Dedifferentiated amniotic fluid mesenchymal stem cell (primary cell): ENCODE data around the gene YAF2.
"Not testable (repeated sequence)": the region's sequence is repeated elsewhere in the genome, so short reads cannot be mapped to it uniquely, and the experiment has no call there.

ENCODE experiments used
- DNase-seq: peaks from one replicate; pipeline ENCODE4 v3.0.0-alpha.2; 2016; ENCODE audit errors: extremely low spot score

The YAF2 gene

DNA sequence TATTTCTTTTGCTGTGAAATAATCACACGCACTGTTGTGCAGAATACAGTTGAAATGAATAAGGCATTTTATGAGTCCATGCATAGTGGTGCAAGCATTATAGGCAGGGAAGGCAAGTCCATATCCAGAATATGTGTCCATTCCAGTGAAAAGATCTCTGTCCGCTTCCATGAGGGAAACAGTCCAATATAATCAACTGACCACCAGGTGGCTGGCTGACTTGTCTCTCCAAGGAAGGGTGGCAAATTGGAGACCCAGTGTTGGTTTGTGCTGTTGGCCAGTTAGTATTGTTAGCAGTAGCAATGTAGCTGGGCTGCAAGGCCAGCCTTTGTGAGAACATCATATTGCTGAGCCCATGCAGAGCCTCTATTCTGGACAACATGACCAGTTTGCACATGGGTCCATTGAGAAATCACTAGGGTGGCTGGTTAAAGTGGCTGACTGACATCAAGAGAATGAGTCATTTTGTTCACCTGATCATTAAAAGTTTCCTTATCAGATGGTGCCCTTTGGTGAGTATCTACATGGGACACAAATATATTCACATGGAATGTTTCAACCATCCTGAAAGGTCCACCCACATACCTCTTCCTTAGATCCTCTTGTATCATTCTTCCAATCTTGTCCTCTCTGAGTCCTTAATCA is 17.3 kb upstream of the YAF2 start:
- no peak for DNase-seq

DNA sequence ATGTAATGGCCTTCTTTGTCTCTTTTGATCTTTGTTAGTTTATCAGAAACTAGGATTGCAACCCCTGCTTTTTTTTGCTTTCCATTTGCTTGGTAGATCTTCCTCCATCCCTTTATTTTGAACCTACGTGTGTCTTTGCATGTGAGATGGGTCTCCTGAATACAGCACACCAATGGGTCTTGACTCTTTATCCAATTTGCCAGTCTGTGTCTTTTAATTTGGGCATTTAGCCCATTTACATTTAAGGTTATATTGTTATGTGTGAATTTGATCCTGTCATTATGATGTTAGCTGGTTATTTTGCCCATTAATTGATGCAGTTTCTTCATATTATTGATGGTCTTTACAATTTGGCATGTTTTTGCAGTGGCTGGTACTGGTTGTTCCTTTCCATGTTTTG is 14.6 kb upstream of the YAF2 start:
- DNase-seq: not testable (repeated sequence)

- not testable (repeated sequence) for DNase-seq
Measured at GRCh38 chr12:42249033-42249432, 11.0 kb upstream of the YAF2 start.

GRCh38 chr12:42240131-42240750 is 2.2 kb upstream of the YAF2 start:
- DNase-seq: peak; percentile 6

- DNase-seq: no peak
Measured at GRCh38 chr12:42237853-42238239, 202 bp downstream of the YAF2 start.

DNA sequence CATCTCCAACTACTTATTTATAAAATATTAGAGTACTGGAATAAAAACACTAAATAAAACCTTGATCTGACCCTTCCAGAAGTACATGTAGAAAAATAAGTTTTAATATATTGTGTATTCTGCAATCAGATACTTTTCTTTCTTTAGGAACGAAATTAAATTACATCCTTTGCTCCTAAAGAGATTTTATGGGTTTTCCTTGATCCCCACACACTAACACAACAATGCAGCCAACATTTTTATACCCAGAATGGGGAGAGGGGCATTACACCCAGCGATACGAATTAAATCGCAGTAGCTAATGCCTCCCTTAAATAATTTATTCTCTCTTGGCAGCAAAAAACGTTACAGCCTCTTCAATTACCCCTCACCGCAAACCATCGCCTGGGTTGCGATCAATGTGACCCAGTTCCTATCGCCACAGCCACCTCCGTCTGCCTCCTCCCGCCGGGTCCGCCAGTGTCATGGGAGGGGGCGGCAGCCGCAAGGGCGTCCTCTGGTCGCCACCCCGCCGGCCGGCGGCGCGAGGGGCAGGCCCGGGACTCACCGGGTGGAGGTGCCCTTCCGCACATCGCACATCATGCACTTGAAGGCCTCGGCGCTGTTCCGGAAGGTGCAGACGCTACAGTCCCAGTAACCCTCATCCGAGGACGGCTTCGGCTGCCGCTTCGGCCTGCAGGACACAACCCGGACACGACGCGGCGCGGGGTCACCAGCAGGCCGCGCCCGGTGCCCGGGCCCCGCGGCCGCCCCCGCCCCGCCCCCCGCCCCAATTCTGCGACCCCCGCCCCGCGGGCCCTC is 796 bp downstream of the YAF2 start:
- DNase-seq: peak; percentile 59

DNA sequence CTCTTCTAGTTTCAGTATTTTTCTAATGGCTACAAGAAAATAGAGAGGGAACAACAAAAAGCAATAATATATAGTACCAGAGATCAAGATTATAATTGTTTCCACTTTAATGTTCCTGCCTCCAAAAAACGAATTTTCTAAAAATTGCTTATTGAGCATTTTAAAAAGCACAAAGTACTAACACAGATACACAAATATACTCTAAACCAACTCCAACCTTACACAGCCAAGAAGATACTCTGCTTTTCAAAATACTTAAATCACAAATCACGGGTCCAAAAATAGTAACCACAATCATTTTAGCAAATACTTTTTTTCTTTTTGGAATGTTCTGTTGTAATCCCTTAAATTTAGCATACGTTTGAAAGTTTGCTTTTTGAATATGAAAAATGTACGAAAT is 2.0 kb downstream of the YAF2 start:
- DNase-seq: peak; percentile 24

DNA sequence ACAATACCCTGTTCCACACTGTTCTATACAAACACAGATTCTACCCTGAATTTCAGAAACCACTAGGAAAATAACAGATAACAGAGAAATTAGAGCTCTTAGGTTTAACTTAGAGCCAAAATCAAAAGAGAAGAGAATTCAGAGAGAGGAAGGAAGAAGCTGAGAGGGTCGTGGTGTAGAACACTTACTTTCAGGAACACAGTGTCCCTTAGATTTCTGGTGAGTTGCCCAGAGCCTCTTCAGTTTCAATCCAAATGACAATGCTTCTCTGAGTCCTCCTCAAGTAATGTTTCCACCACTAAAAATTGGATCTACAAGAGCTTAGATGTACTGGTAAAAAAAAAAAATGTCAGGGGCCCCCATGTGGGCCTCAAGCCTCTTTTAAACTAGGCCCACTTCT is 2.6 kb downstream of the YAF2 start:
- peak; percentile 13 for DNase-seq

GRCh38 chr12:42234970-42235369 is 3.1 kb downstream of the YAF2 start:
- DNase-seq: peak; percentile 8

- DNase-seq: not testable (repeated sequence)
Measured at GRCh38 chr12:42227525-42227924, 10.5 kb downstream of the YAF2 start.

DNA sequence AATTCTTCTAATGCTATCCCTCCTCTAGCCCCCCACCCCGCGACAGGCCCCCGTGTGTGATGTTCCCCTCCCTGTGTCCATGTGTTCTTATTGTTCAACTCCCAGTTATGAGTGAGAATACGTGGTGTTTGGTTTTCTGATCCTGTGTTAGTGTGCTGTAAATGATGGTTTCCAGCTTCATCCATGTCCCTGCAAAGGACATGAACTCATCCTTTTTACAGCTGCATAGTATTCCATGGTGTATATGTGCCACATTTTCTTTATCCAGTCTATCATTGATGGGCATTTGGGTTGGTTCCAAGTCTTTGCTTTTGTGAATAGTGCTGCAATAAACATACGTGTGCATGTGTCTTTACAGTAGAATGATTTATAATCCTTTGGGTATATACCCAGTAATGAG is 13.5 kb downstream of the YAF2 start:
- DNase-seq: not testable (repeated sequence)

DNA sequence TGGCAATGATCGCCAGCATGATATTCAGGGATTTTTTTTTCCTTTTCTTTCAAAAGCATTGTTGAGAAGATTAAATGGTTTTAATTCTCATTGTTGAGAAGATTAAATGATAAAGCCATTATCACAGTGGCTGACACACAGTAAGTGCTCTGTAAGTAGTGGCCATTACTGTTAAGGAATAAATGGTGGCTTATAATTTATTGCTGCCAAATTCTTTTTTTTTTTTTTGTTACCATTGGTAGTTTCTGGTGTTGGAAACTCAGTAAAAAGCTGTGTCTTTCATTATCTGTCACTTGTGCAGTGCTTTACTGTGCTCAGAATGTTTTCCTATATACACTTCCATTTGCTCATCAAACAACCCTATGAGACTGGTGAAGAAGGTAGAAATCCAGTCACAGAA is 15.3 kb downstream of the YAF2 start:
- no peak for DNase-seq

- no peak for DNase-seq
Measured at GRCh38 chr12:42221726-42222125, 16.3 kb downstream of the YAF2 start.

DNA sequence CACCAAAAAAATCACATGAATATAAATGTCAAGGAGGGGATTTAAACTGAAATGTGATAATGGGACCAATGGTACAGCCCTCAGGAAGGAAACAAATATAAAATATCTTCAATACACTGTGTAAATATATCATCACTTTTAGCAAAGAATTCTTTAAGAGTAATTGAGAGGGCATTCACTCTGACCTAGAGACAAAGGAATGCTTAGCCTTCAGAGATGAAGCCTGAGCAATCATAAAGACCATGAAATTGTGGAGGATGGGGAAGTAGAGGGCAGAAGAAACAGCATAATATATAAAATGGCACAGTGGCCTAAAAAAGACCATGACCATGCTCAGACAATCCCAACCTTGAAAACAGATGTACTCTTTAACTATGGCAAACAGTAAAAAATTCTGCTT is 20.4 kb downstream of the YAF2 start:
- peak; percentile 42 for DNase-seq

DNA sequence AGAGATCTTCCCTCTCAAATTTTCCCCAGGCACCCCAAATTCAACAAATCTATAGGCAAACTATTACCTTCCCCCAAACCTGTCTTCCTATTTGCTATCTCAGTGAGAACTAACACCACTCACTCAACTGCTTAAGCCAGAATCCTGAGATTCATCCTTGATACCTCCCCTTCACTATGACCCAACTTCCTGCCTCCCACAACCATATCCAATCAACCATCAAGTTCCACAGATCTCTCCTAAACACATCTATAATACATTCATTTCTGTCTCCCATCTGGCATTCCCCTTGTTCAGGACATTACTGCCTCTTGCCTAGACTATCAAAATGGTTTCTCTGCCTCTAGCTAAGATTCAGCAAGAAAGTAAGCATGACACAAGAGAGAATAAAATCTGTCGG is 21.3 kb downstream of the YAF2 start:
- no peak for DNase-seq

- not testable (repeated sequence) for DNase-seq
Measured at GRCh38 chr12:42215759-42216158, 22.3 kb downstream of the YAF2 start.

GRCh38 chr12:42213954-42214426 is 24.1 kb downstream of the YAF2 start:
- DNase-seq: no peak

- DNase-seq: no peak
Measured at GRCh38 chr12:42213023-42213422, 25.0 kb downstream of the YAF2 start.

DNA sequence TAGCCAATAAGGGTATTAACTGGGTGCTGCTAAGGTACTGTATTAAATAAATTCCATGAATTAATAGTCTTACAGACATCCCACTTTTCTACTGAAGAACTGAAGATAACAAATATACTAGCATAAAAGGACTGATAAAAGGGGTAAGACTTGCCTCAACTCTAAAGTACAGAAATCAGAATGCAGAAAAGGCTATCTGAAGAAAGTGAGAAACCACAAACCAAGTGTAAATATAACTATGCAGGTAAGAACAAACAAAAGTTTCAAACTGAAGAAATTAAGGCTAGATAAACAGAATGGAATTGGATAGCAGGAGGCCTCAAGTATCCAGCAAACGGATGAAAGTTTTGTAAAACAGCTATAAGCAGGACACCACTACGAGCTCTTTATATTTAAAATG is 29.5 kb downstream of the YAF2 start:
- DNase-seq: no peak

DNA sequence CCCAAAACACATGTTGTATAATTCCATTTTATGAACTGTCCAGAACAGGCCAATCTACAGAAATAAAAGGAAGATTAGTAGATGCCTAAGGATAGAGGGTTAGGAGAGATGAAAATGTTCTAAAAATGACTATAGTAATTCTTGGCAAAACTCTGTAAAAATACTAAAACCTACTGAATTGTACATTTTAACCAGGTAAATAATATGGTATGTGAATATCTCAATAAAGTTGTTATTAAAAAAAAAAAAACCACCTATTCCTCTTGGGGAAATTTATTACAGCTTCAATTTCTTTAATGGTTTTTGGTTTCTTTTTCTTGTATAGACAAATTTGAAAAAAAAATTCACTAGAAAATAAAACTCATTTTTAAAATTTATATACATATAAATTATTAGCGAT is 33.2 kb downstream of the YAF2 start:
- DNase-seq: no peak

DNA sequence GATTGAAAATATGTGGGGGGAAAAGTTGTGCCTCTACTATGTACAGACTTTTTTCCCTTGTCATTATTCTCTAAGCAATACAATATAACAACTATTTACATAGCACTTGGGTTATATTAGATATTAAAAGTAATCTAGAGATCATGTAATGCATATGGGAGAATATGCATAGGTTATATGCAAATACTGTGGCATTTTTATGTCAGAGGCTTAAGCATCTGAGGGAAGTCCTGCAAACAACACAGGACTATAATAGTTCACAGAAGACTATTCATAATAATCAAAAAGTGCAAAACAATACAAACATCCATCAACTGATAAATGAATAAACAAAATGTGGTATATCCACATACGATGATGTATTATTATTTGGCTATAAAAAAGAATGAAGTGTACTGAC is 33.7 kb downstream of the YAF2 start:
- no peak for DNase-seq

- DNase-seq: no peak
Measured at GRCh38 chr12:42201063-42201462, 37.0 kb downstream of the YAF2 start.

DNA sequence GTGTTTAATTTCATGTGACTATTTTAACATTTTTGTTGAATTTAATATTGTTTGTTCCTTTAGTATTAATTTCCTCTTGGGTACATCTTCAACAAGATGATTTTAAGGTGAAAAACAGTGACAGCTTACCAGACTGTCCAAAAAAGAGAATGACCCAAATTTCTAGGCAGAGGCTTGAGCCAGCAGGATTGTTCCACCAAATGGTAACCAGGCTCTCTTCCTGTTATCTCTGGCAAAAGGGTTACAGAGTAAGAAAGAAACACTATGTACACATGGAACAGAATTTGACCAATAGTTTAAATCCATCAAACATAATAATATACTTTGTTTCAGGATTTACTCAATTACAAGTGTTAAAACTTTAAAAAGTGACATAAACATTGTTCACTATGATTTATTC is 39.0 kb downstream of the YAF2 start:
- DNase-seq: no peak
